Esophagus squamous epithelium (tissue), 5 donors: ENCODE results near the gene SLC38A8. TPM values are rescaled to one million over a fixed set of nuclear protein-coding genes. Genes with fewer than 3 reads are reported as not detected.

Source experiments
- DNase-seq: peaks from one replicate; lab custom pipeline; 2025; lab: John Stamatoyannopoulos, UW
- H3K27ac ChIP-seq, 4 donors: fragments of 200-600 bp; sonication (generic); one replicate each; pipeline ENCODE4 v1.5.1; 2016 to 2019; ENCODE audit warnings: mild to moderate bottlenecking in 1 of 4
- H3K27me3 ChIP-seq, 4 donors: fragments of 200-600 bp; sonication (generic); 1 replicate in 3 of 4; 2 replicates in 1 of 4; pipeline versions ENCODE4 v1.5.1 to v1.6.0; 2017 to 2021; ENCODE audit warnings: antibody characterized with exemption in 1 of 4
- H3K36me3 ChIP-seq, 3 donors: fragments of 200-600 bp; sonication (generic); one replicate each; pipeline ENCODE4 v1.5.1; 2016 to 2019
- H3K4me1 ChIP-seq, 3 donors: fragments of 200-600 bp; sonication (generic); one replicate each; pipeline ENCODE4 v1.5.1; 2017 to 2019
- H3K4me3 ChIP-seq, 4 donors: fragments of 200-600 bp; sonication (generic); 1 replicate in 3 of 4; 2 replicates in 1 of 4; pipeline ENCODE4 v1.5.1; 2016 to 2019; ENCODE audit warnings: mild to moderate bottlenecking in 2 of 4, moderate library complexity in 1 of 4
- H3K9me3 ChIP-seq, 3 donors: fragments of 200-600 bp; sonication (generic); one replicate each; pipeline ENCODE4 v1.5.1; 2016 to 2019
- POLR2A ChIP-seq, 4 donors: fragments of 450-650 bp; IDR thresholded peaks; one replicate each; pipeline ENCODE4 v1.6.1; 2017; ENCODE audit warnings: antibody characterized with exemption in 4 of 4, mild to moderate bottlenecking in 4 of 4, moderate library complexity in 3 of 4
- WGBS, 2 donors: methylation state at CpG; one replicate each; pipeline ENCODE4 v1.1.5; 2018; 5-methylcytosine and 5-hydroxymethylcytosine counted together
- intact Hi-C: fragments of 100-400 bp; cut with DNase I; formaldehyde crosslinking; loops from one replicate; pipeline ENCODE4 v1.15.0; 2022
- total RNA-seq, 4 donors: library from RNA; depleted of rRNA; stranded (reverse); fragments of >200 nt; gene quantifications; one replicate each; pipeline ENCODE4 v1.1.0, GENCODE V29; 2016
- TF ChIP-seq, protein P1 (sequence below), 6 experiments: fragments of 450-650 bp in 4 of 6; fragments of 200-600 bp in 2 of 6; sonication (generic) in 2 of 6; IDR thresholded peaks; one replicate each; pipeline ENCODE4 v1.5.1; 2016 to 2019; ENCODE audit warnings: antibody characterized with exemption in 6 of 6, mild to moderate bottlenecking in 4 of 6, moderate library complexity in 4 of 6
- donor health status: DM: yes; HTN: yes; CAD: no.

SLC38A8 gene
- total RNA-seq, 4 donors from 2014 or later: not detected

DNA sequence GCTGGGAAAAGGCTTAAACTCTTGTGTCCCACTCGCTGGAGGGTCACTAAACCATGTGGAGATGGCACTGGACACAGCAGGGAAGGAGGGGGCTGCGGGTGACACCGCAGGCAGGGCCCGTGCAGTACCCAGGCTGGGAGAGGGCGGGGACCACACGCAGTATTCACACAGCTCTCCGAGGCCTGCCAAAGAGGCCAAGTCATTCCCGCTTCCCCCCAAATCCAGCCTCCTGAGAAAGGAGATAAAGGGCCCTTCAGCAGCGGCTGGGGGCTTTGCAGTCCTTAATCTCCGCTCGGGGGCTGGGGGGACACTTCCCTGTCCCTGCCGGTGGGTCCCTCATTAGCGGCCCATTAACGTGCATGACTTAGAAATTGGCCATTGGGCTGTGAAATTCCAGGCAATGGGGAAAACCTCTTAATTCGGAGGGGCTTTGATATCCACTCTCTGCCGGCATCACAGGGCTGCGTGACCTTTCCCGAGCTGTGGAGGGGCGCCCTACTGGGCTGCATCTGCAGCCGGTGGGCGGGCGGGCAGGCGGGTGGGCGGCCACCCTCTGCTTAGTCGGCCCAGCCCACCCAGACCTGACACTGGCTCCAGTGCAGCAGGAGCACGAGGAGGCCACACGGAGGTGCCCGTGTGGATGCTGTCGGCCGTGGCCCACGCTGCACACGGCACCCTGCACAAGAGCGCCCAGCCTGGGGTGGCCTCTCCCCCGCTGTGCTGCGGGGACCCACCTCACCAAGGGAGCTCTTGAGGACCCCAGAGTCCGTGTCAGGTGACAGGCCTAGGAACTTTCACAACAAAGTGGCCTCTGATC, 2.6 kb upstream of the SLC38A8 start:
- no peaks in the 10 kb centered on the region for H3K9me3 ChIP-seq
- DNase-seq: no peak
- H3K36me3 ChIP-seq: peaks cover 8 to 33% (median 9%) of the 10 kb centered on the region in 3 donors
- H3K4me1 ChIP-seq: peaks cover 0 to 19% (median 0%) of the 10 kb centered on the region in 3 donors
- intact Hi-C loops: no loop called here
- WGBS, 2 donors: 46 to 70% methylated on average over 2 to 13 of the region's 36 CpGs
- H3K27ac ChIP-seq: no peak overlapping the region
- peaks cover 0 to 54% (median 2%) of the 10 kb centered on the region in 4 donors for H3K27me3 ChIP-seq
- no peak for TF ChIP-seq POLR2A (IDR thresholded peaks at IDR 0.05)
- TF ChIP-seq, protein P1, sequence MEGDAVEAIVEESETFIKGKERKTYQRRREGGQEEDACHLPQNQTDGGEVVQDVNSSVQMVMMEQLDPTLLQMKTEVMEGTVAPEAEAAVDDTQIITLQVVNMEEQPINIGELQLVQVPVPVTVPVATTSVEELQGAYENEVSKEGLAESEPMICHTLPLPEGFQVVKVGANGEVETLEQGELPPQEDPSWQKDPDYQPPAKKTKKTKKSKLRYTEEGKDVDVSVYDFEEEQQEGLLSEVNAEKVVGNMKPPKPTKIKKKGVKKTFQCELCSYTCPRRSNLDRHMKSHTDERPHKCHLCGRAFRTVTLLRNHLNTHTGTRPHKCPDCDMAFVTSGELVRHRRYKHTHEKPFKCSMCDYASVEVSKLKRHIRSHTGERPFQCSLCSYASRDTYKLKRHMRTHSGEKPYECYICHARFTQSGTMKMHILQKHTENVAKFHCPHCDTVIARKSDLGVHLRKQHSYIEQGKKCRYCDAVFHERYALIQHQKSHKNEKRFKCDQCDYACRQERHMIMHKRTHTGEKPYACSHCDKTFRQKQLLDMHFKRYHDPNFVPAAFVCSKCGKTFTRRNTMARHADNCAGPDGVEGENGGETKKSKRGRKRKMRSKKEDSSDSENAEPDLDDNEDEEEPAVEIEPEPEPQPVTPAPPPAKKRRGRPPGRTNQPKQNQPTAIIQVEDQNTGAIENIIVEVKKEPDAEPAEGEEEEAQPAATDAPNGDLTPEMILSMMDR (IDR thresholded peaks at IDR 0.05): no peak
- no peak overlapping the region for H3K4me3 ChIP-seq

DNA sequence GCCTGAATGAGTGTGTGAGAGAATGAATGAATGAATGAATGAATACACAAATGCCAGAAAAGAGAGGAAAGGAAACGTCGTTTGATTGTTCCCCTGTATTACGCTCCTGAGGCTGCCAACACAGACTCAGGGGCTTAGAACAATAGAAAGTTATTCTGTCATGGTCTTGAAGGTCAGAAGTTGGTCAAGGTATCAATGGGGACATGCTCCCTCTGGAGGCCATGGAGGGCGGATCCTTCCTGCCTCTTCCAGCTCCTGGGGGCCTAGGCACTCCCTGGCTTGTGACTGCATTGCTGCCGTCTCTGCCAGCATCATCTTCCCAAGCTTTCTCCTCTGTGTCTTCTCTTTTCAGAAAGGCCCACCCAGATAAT, 1.5 kb upstream of the SLC38A8 start:
- intact Hi-C loops: no loop called here
- H3K9me3 ChIP-seq: no peaks in the 10 kb centered on the region

DNA sequence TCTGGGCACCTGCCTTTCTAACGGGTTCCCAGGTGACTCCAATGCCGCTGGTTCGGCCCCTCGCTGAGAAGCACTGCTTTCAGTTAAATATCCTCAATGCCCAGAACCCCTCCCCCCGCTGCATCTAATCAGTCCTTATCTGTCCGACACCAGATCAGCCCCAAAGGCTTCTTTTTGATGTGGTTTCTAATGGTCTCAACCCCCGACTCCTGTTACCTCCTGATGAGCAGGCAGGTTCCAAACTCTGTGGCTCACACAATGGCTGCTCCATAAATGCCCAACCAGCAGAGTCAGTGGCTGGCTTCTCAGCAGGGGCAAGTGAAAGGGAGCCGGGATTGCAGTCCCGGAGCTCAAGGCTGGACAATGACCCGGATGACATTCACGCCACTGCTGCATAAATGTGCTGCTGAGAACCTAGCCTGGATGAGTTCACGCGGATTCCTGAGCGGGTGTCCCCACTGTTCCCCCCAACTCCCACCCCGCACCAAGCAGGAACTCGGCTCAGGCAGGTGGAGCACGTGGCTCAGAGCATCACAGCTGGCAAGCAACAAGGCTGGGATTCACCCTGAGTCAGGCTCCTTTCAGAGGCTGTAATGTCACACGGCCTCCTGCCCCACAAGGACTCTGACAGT, 1.0 kb upstream of the SLC38A8 start:
- H3K27ac ChIP-seq: no peak overlapping the region
- no peaks in the 10 kb centered on the region for H3K9me3 ChIP-seq
- no peak for DNase-seq
- H3K4me3 ChIP-seq: no peak overlapping the region
- TF ChIP-seq, protein P1 (IDR thresholded peaks at IDR 0.05): no peak
- TF ChIP-seq POLR2A (IDR thresholded peaks at IDR 0.05): no peak
- peaks cover 0 to 19% (median 0%) of the 10 kb centered on the region in 3 donors for H3K4me1 ChIP-seq
- 43 to 53% methylated on average over 9 to 13 of the region's 18 CpGs for WGBS, 2 donors
- peaks cover 0 to 17% (median 0%) of the 10 kb centered on the region in 3 donors for H3K36me3 ChIP-seq
- intact Hi-C loops: no loop called here
- H3K27me3 ChIP-seq: peaks cover 0 to 70% (median 2%) of the 10 kb centered on the region in 4 donors

More for the DNA sequence above, 1.5 kb upstream of the SLC38A8 start:
- H3K4me1 ChIP-seq: peaks cover 0 to 19% (median 0%) of the 10 kb centered on the region in 3 donors
- WGBS, 2 donors: 30 to 43% methylated on average over 5 of the region's 5 CpGs
- TF ChIP-seq POLR2A (IDR thresholded peaks at IDR 0.05): no peak
- TF ChIP-seq, protein P1 (IDR thresholded peaks at IDR 0.05): peak in 1 of 6 experiments; percentile 20
- no peak for DNase-seq
- H3K27ac ChIP-seq: no peak overlapping the region
- H3K36me3 ChIP-seq: peaks cover 0 to 22% (median 0%) of the 10 kb centered on the region in 3 donors
- no peak overlapping the region for H3K4me3 ChIP-seq
- peaks cover 0 to 65% (median 2%) of the 10 kb centered on the region in 4 donors for H3K27me3 ChIP-seq

DNA sequence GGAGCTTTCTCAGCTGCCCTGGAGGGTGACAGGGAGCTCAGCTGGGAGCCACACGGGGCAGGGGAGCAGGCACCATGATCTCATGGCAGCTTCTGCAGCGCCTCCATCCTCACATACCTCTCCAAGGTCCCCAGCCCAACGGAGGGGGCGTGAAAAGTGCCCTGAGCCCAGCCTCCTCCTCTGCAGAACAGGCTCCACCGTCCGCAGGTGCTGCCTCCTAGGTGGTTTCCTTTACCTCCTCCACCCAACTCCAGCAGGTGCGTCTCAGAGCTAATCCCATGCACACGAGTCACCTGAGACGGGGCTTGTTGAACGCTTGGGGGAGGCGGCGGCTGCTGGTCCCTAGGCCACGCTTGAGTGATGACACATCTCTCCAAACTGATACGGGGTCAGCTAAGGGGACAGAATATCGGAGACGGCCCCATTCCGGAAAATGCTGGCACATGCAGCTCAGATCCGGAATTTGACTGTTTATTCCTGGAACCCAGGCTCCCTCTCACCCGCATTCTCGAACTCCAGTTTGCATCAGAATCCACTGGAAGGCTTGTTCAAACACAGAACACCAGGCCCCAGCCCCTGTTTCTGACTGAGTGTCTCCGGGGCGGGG, 387 bp upstream of the SLC38A8 start:
- Histone ChIP-seq H3K4me3 (no peak overlapping the region), H3K4me1 (peaks cover 0 to 19% (median 0%) of the 10 kb centered on the region in 3 donors), H3K36me3 (peaks cover 0 to 11% (median 0%) of the 10 kb centered on the region in 3 donors), H3K9me3 (no peaks in the 10 kb centered on the region), H3K27ac (no peak overlapping the region), H3K27me3 (peaks cover 0 to 76% (median 2%) of the 10 kb centered on the region in 4 donors)
- intact Hi-C loops: no loop called here
- 38 to 44% methylated on average over 15 to 18 of the region's 22 CpGs for WGBS, 2 donors
- no peak for DNase-seq
- TF ChIP-seq, protein P1 (IDR thresholded peaks at IDR 0.05): no peak
- TF ChIP-seq POLR2A (IDR thresholded peaks at IDR 0.05): no peak
